Left cardiac atrium (tissue), 4 donors: ENCODE data around the gene ZNF536. TPM values are rescaled to one million over a fixed set of nuclear protein-coding genes. Genes with fewer than 3 reads are reported as not detected.
A peak's percentile ranks its signal among the peaks of the same experiment; 100 is the strongest.
"Not testable (repeated sequence)": the region's sequence is repeated elsewhere in the genome, so short reads cannot be mapped to it uniquely, and the experiment has no call there.

ENCODE experiments used
- ATAC-seq, 2 donors: fragments of 200-7000 bp; cut with Tn5 transposase; one replicate each; pipeline ENCODE4 v1.9.1; 2020; ENCODE audit warnings: mild to moderate bottlenecking in 2 of 2, moderate library complexity in 2 of 2
- DNase-seq: peaks from one replicate; pipeline ENCODE4 v3.0.0-alpha.2; 2020
- intact Hi-C, 2 donors: fragments of 100-400 bp; cut with DNase I; formaldehyde crosslinking; loops; one replicate each; pipeline versions ENCODE4 v1.14.1 to v1.15.1; 2022 to 2023
- total RNA-seq, 2 donors: library from RNA; stranded (reverse); fragmentation: NEBNext Ultra II Directional; extraction: Animal tissue kit (Norgen Biotek cat#: 25700); gene quantifications; one replicate each; pipeline ENCODE4 v1.2.1, GENCODE V29; 2021
- donor health status: DM: no; HTN: yes; CAD: no.
- donor health status: DM: no; HTN: yes; CAD: no; lungs with severe emphysema.
- donor health status: DM: yes; HTN: yes; CAD: no.
- donor health status: Dilated cardiomyopathy.

Gene ZNF536
- total RNA-seq, 2 donors from 2014 or later: 1.2 TPM

GRCh38 chr19:30402436-30403202 is 30.4 kb downstream of the ZNF536 start:
- intact Hi-C loops: no loop called here
- ATAC-seq (no peak), DNase-seq (no peak)

GRCh38 chr19:30403203-30403985 is 31.2 kb downstream of the ZNF536 start:
- DNase-seq: no peak
- ATAC-seq: no peak
- intact Hi-C loops: no loop called here

GRCh38 chr19:30406220-30407067 is 34.3 kb downstream of the ZNF536 start:
- ATAC-seq: peak; percentile 72 to 81
- intact Hi-C loops: loop anchor here (5.0 kb wide), 2 partner anchors 179 to 184 kb away; no protein-coding TSS in a partner anchor
- DNase-seq: peak; percentile 34

GRCh38 chr19:30407068-30407709 is 35.0 kb downstream of the ZNF536 start:
- intact Hi-C loops: loop anchor here (5.0 kb wide), 2 partner anchors 180 to 185 kb away; no protein-coding TSS in a partner anchor

GRCh38 chr19:30408734-30409301 is 36.6 kb downstream of the ZNF536 start:
- ATAC-seq (no peak), DNase-seq (no peak)
- intact Hi-C loops: loop anchor here (5.0 kb wide), 2 partner anchors 182 to 187 kb away; no protein-coding TSS in a partner anchor

More at GRCh38 chr19:30407068-30407709, 35.0 kb downstream of the ZNF536 start:
- DNase-seq (no peak), ATAC-seq (no peak)

- ATAC-seq: no peak
- intact Hi-C loops: no loop called here
Observed at GRCh38 chr19:30411714-30412113, 39.5 kb downstream of the ZNF536 start.

GRCh38 chr19:30416375-30416774 is 44.2 kb downstream of the ZNF536 start:
- intact Hi-C loops: no loop called here
- no peak for ATAC-seq
- no peak for DNase-seq

More at GRCh38 chr19:30411714-30412113, 39.5 kb downstream of the ZNF536 start:
- DNase-seq: no peak

- intact Hi-C loops, DNase-seq, ATAC-seq: not testable (repeated sequence)
Observed at GRCh38 chr19:30417166-30417565, 45.0 kb downstream of the ZNF536 start.

- ATAC-seq: no peak
- intact Hi-C loops: no loop called here
- no peak for DNase-seq
Observed at GRCh38 chr19:30419568-30420180, 47.5 kb downstream of the ZNF536 start.

GRCh38 chr19:30420316-30420715 is 48.1 kb downstream of the ZNF536 start:
- no peak for DNase-seq
- intact Hi-C loops: no loop called here
- no peak for ATAC-seq

GRCh38 chr19:30420881-30421280 is 48.7 kb downstream of the ZNF536 start:
- no peak for ATAC-seq
- intact Hi-C loops: no loop called here
- DNase-seq: no peak

- ATAC-seq (no peak), DNase-seq (no peak)
- intact Hi-C loops: no loop called here
Observed at GRCh38 chr19:30421571-30421970, 49.4 kb downstream of the ZNF536 start.

GRCh38 chr19:30423481-30423880 is 51.3 kb downstream of the ZNF536 start:
- intact Hi-C loops: no loop called here
- ATAC-seq: no peak
- no peak for DNase-seq

GRCh38 chr19:30425885-30426838 is 54.0 kb downstream of the ZNF536 start:
- no peak for ATAC-seq
- intact Hi-C loops: no loop called here
- DNase-seq: no peak

GRCh38 chr19:30426864-30427263 is 54.7 kb downstream of the ZNF536 start:
- intact Hi-C loops: no loop called here
- no peak for ATAC-seq
- no peak for DNase-seq

GRCh38 chr19:30428092-30428680 is 56.0 kb downstream of the ZNF536 start:
- intact Hi-C loops: no loop called here
- DNase-seq (no peak), ATAC-seq (no peak)

GRCh38 chr19:30428844-30429243 is 56.7 kb downstream of the ZNF536 start:
- intact Hi-C loops: no loop called here
- ATAC-seq (no peak), DNase-seq (no peak)
